GM12872 (cell line): ENCODE data around the gene KIAA0930.

Experiments used
- TF ChIP-seq, protein P1 (sequence below): IDR thresholded peaks from 3 replicates; pipeline ENCODE4 v1.5.1; 2011; ENCODE audit warnings: low read depth, mild to moderate bottlenecking, low read length, moderate library complexity; ENCODE audit not compliant: insufficient read depth

KIAA0930 gene

DNA sequence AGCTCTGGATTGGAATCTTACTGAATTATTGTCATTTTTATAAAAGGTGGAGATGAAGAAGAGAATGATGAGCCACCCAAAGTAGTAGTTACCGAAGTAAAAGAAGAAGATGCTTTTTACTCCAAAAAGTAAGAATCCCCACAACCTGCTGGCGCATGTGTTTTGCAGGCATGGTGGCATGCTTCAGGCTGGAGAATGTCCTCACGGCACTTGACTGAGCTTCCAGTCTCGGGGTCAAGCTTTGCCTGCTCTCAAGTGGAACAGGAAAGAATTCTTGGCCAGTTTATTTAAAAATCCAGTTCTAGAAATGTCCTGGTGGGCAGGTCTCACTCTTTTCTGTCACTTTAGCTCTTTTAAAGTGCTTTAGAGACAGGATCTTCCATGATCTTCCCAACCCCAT, 59.5 kb downstream of the KIAA0930 start:
- TF ChIP-seq, protein P1, sequence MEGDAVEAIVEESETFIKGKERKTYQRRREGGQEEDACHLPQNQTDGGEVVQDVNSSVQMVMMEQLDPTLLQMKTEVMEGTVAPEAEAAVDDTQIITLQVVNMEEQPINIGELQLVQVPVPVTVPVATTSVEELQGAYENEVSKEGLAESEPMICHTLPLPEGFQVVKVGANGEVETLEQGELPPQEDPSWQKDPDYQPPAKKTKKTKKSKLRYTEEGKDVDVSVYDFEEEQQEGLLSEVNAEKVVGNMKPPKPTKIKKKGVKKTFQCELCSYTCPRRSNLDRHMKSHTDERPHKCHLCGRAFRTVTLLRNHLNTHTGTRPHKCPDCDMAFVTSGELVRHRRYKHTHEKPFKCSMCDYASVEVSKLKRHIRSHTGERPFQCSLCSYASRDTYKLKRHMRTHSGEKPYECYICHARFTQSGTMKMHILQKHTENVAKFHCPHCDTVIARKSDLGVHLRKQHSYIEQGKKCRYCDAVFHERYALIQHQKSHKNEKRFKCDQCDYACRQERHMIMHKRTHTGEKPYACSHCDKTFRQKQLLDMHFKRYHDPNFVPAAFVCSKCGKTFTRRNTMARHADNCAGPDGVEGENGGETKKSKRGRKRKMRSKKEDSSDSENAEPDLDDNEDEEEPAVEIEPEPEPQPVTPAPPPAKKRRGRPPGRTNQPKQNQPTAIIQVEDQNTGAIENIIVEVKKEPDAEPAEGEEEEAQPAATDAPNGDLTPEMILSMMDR = no peak

- TF ChIP-seq, protein P1 = no peak
Observed at GRCh38 chr22:45180146-45180679, 60.5 kb downstream of the KIAA0930 start.

- TF ChIP-seq, protein P1 = no peak
Observed at GRCh38 chr22:45179276-45180049, 61.2 kb downstream of the KIAA0930 start.

DNA sequence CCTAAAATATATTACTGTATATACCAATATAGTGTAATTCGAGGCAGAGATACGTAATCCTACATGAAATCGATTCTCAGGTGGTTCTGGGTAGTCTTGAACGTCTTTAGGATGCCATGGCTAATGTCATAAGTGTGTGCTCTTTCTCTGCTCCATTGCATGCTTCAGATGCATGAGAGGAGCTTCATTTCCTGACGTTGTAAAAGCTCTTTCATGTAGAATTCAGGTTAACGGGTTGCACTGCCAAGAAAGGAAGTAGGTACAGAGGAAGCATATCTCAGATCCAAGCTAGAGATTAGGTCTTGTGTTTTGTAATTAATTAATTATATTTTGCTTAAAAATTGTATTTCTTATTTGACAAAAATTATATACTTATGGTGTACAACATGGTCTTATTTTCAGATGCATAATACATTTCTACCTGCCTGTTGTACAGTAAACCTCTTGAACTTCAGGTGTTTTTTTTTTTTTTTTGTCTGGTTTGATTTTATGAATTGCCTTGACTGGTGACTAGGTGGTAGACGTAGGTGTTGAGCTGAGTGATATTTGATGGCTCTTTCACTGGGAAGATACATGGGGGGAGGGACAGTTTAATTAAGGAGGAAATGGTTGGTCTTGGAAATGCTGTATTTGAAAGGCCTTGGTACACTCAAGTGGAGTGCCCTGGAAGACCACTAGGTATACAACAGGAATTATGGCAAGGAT, 67.7 kb downstream of the KIAA0930 start:
- TF ChIP-seq, protein P1 = no peak

GRCh38 chr22:45171830-45172229, 68.9 kb downstream of the KIAA0930 start:
- TF ChIP-seq, protein P1 = no peak

DNA sequence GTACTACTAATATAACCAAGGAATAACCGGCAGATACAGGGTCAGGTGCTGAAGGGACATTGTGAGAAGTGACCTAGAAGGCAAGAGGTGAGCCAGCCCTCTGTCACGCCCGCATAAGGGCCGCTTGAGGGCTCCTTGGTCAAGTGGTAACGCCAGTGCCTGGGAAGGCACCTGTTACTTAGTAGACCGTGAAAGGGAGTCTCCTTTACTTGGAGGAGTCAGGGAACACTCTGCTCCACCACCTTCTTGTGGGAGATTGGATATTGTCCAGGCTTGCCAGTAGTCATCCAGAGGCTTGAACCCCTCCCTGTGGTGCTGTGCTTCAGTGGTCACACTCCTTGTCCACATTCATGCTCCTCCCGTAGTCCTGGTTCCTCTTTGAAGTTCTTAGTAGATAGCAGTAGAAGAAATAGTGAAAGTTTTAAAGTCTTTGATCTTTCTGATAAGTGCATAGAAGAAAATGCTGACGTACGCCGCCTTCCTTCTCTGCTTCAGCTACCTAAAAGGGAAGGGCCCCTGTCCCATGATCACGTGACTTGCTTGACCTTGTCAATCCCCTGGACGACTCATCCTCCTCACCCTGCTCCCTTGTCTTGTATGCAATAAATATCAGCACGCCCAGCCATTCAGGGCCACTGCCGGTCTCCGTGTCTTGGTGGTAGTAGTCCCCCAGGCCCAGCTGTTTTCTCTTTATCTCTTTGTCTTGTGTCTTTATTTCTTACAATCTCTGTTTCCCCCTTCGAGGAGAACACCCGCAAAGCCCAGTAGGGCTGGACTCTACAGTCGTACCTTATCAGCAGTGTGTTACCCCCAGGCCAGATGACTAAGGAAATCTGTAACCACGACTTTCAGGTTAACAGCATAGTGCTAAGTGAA, 70.9 kb downstream of the KIAA0930 start:
- TF ChIP-seq, protein P1 = no peak

GRCh38 chr22:45166932-45167331, 73.8 kb downstream of the KIAA0930 start:
- TF ChIP-seq, protein P1 = no peak
